ENCODE measurements around the gene PRKG1. TPM values are rescaled to one million over a fixed set of nuclear protein-coding genes. Genes with fewer than 3 reads are reported as not detected.

PRKG1 gene
- total RNA-seq, 1 donor, result 1.2 TPM

Other genes with a start within 250 kb of the PRKG1 start
- under 0.01 TPM for gene A1CF, start 188.9 kb upstream of the PRKG1 start, total RNA-seq